K562 (cell line): ENCODE results near the gene SLC7A14. TPM values are rescaled to one million over a fixed set of nuclear protein-coding genes. Genes with fewer than 3 reads are reported as not detected.

Source experiments
- ATAC-seq: fragments of 200-7000 bp; cut with Tn5 transposase; 3 replicates; pipeline ENCODE4 v1.9.1; 2020; ENCODE audit warnings: moderate library complexity
- BruUV-seq: library from RNA; stranded (reverse); fragments of 400-500 nt; replicated peaks from 2 replicates; lab custom pipeline; 2021; lab: Mats Ljungman, UMichigan
- CTCF ChIA-PET: fragments of 300-600 bp; formaldehyde crosslinking; extraction: SDS; loops from one replicate; lab custom pipeline; 2021; ENCODE audit warnings: low intra/inter-chr PET ratio; lab: Yijun Ruan, JAX
- POLR2A ChIA-PET: fragments of 300-600, 350-650 bp; sonication (Branson Sonifier 250); formaldehyde crosslinking; extraction: SDS; loops from one replicate; lab custom pipeline; 2021; ENCODE audit warnings: antibody characterized with exemption, inconsistent platforms; lab: Yijun Ruan, JAX
- DNase-seq, 4 experiments: peaks; one replicate each; pipeline versions ENCODE4 v3.0.0 to v3.0.0-alpha.2; 2011 to 2018; ENCODE audit warnings: low spot score in 3 of 4, mixed read lengths in 3 of 4; ENCODE audit errors: extremely low read depth in 1 of 4
- FAIRE-seq: peaks from 2 replicates; lab custom pipeline; 2011; peaks lifted over from hg19 to GRCh38; lab: Jason Lieb, UNC
- H2AFZ ChIP-seq: 2 replicates; pipeline ENCODE4 v1.6.0; 2011; ENCODE audit warnings: low read depth, low read length, control low read depth, inconsistent platforms
- H3K27ac ChIP-seq: fragments of 200-600 bp; 3 replicates; pipeline ENCODE4 v1.8.0; 2011; ENCODE audit warnings: low read depth, mild to moderate bottlenecking, control low read depth, inconsistent platforms, low read length, moderate library complexity, mixed read lengths; ENCODE audit errors: extremely low read depth
- H3K27me3 ChIP-seq, 2 experiments: fragments of 300-600 bp in 1 of 2; 2 replicates in 1 of 2; 3 replicates in 1 of 2; pipeline versions ENCODE4 v1.6.0 to v1.8.0; 2011; ENCODE audit warnings: inconsistent platforms in 2 of 2, low read length in 2 of 2, mild to moderate bottlenecking in 1 of 2, mixed read lengths in 1 of 2, moderate library complexity in 1 of 2; ENCODE audit not compliant: control insufficient read depth in 2 of 2, insufficient read depth in 2 of 2
- H3K36me3 ChIP-seq: fragments of 300-600 bp; 3 replicates; pipeline ENCODE4 v1.8.0; 2011; ENCODE audit warnings: mild to moderate bottlenecking, low read length, inconsistent platforms; ENCODE audit not compliant: control insufficient read depth, insufficient read depth
- H3K4me1 ChIP-seq, 2 experiments: fragments of 200-600 bp in 1 of 2; replicated peaks in 1 of 2; 2 replicates in 1 of 2; 3 replicates in 1 of 2; pipeline versions ENCODE4 v1.5.1 to v1.8.0; 2011; ENCODE audit warnings: inconsistent platforms in 2 of 2, low read length in 2 of 2, mild to moderate bottlenecking in 1 of 2, mixed read lengths in 1 of 2, moderate library complexity in 1 of 2; ENCODE audit not compliant: control insufficient read depth in 2 of 2, insufficient read depth in 2 of 2
- H3K4me2 ChIP-seq: 2 replicates; pipeline ENCODE4 v1.6.1; 2011; ENCODE audit warnings: low read length, control low read depth, inconsistent platforms, mixed read lengths; ENCODE audit not compliant: insufficient read depth
- H3K4me3 ChIP-seq: fragments of 200-600 bp; sonication (generic), shearing (Covaris generic); 2 replicates; pipeline ENCODE4 v1.5.1; 2016; ENCODE audit warnings: control low read depth, inconsistent platforms
- H3K79me2 ChIP-seq: fragments of 200-600 bp; 3 replicates; pipeline ENCODE4 v1.8.0; 2011; ENCODE audit warnings: low read length, inconsistent platforms; ENCODE audit not compliant: control insufficient read depth, insufficient read depth
- H3K9ac ChIP-seq, 2 experiments: 2 replicates each; pipeline versions ENCODE4 v1.6.0 to v1.6.1; 2011; ENCODE audit warnings: low read depth in 2 of 2, low read length in 2 of 2, control low read depth in 1 of 2, inconsistent platforms in 1 of 2, mild to moderate bottlenecking in 1 of 2, mixed read lengths in 1 of 2; ENCODE audit not compliant: insufficient read depth in 1 of 2
- H3K9me1 ChIP-seq: one replicate; pipeline ENCODE4 v1.6.0; 2011; ENCODE audit warnings: inconsistent platforms, mild to moderate bottlenecking, low read length, moderate library complexity; ENCODE audit not compliant: control insufficient read depth, insufficient read depth
- H3K9me3 ChIP-seq: replicated peaks from 2 replicates; pipeline ENCODE4 v1.5.1; 2011; ENCODE audit warnings: low read depth, low read length, inconsistent platforms; ENCODE audit not compliant: control insufficient read depth, insufficient read depth
- H4K20me1 ChIP-seq: replicated peaks from 2 replicates; pipeline ENCODE4 v1.6.1; 2011; ENCODE audit warnings: low read length, inconsistent platforms, mixed read lengths; ENCODE audit not compliant: control insufficient read depth, insufficient read depth
- C11orf30 ChIP-seq: fragments of 450-650 bp; IDR thresholded peaks from 2 replicates; pipeline ENCODE4 v1.6.1; 2016; ENCODE audit warnings: low read depth, mild to moderate bottlenecking
- CEBPG ChIP-seq, 3 experiments: fragments of 200-800 bp in 1 of 3; sonication (Bioruptor generic) in 1 of 3; sonication (generic) in 1 of 3; formaldehyde crosslinking in 1 of 3; IDR thresholded peaks in 2 of 3; conservative IDR thresholded peaks in 1 of 3; 2 replicates each; pipeline versions ENCODE4 v1.6.1 to v1.8.0; 2016 to 2022; ENCODE audit warnings: missing compliant biosample characterization in 2 of 3, missing genetic modification characterization in 2 of 3, mild to moderate bottlenecking in 1 of 3, missing genetic modification reagents in 1 of 3
- EP300 ChIP-seq: IDR thresholded peaks from 2 replicates; pipeline ENCODE4 v1.6.1; 2012; ENCODE audit warnings: low read length, improper control_type of control experiment
- ESRRA ChIP-seq: fragments of 450-650 bp; IDR thresholded peaks from 2 replicates; pipeline ENCODE4 v1.6.1; 2014; ENCODE audit warnings: low read depth, mild to moderate bottlenecking, moderate library complexity, borderline replicate concordance
- GTF2B ChIP-seq: IDR thresholded peaks from 2 replicates; pipeline ENCODE4 v1.6.1; 2011; ENCODE audit not compliant: insufficient read length; ENCODE audit errors: extremely low read depth
- MYC ChIP-seq, 2 experiments: fragments of 250-450 bp in 1 of 2; sonication (Bioruptor Pico) in 1 of 2; IDR thresholded peaks; 2 replicates each; pipeline versions ENCODE4 v1.5.1 to v1.6.1; 2012 to 2021; ENCODE audit warnings: low read depth in 2 of 2, borderline replicate concordance in 1 of 2, improper control_type of control experiment in 1 of 2, low read length in 1 of 2, mild to moderate bottlenecking in 1 of 2, moderate library complexity in 1 of 2
- NBN ChIP-seq: fragments of 450-650 bp; IDR thresholded peaks from 2 replicates; pipeline ENCODE4 v1.6.1; 2016; ENCODE audit warnings: low read depth, mild to moderate bottlenecking
- NFE2 ChIP-seq: IDR thresholded peaks from 2 replicates; pipeline ENCODE4 v1.6.1; 2014; ENCODE audit warnings: antibody characterized with exemption, low read depth
- NONO ChIP-seq, 2 experiments: fragments of 200-400 bp in 1 of 2; fragments of 450-650 bp in 1 of 2; formaldehyde crosslinking in 1 of 2; IDR thresholded peaks; 2 replicates each; pipeline ENCODE4 v1.6.1; 2017; ENCODE audit warnings: low read depth in 2 of 2, mild to moderate bottlenecking in 2 of 2, moderate library complexity in 2 of 2, low read length in 1 of 2
- PHB2 ChIP-seq: fragments of 450-650 bp; IDR thresholded peaks from 2 replicates; pipeline ENCODE4 v1.6.1; 2017; ENCODE audit warnings: low read depth
- SREBF2 ChIP-seq: sonication (generic); formaldehyde crosslinking; IDR thresholded peaks from 2 replicates; pipeline ENCODE4 v1.4.0; 2020; ENCODE audit warnings: mild to moderate bottlenecking, missing genetic modification reagents
- TAF1 ChIP-seq: IDR thresholded peaks from 2 replicates; pipeline ENCODE4 v1.6.1; 2011; ENCODE audit warnings: mild to moderate bottlenecking, low read length, moderate library complexity; ENCODE audit not compliant: insufficient read depth, control insufficient read depth, severe bottlenecking; ENCODE audit errors: extremely low read depth
- TCF7 ChIP-seq: sonication (generic); IDR thresholded peaks from 2 replicates; pipeline ENCODE4 v1.6.1; 2016; ENCODE audit warnings: antibody characterized with exemption, borderline replicate concordance
- TEAD2 ChIP-seq: fragments of 450-650 bp; IDR thresholded peaks from 2 replicates; pipeline ENCODE4 v1.6.1; 2016; ENCODE audit warnings: missing genetic modification characterization, control low read depth, missing compliant biosample characterization
- TRIM28 ChIP-seq: fragments of 450-650 bp; IDR thresholded peaks from 2 replicates; pipeline ENCODE4 v1.6.1; 2017
- ZFP36 ChIP-seq: fragments of 150-350 bp; IDR thresholded peaks from 2 replicates; pipeline ENCODE4 v1.6.1; 2018; ENCODE audit warnings: low read length, low read depth; ENCODE audit not compliant: partially characterized antibody
- in situ Hi-C: fragments of 300-500 bp; cut with MboI; formaldehyde crosslinking; loops from 4 replicates; pipeline ENCODE4 v1.15.0; 2018; ENCODE audit warnings: inconsistent platforms, mixed read lengths
- intact Hi-C: fragments of 100-400 bp; cut with micrococcal nuclease; formaldehyde crosslinking; loops from 2 replicates; pipeline ENCODE4 v1.14.2; 2022
- polyA plus RNA-seq, 8 experiments: library from polyadenylated mRNA; depleted of rRNA in 4 of 8; stranded (reverse) in 5 of 8; unstranded in 3 of 8; fragments of >200 nt; fragmentation: Nextera tagmentation in 2 of 8; fragmentation: Illumina TruSeq in 1 of 8; extraction: Ambion mirVana in 2 of 8; extraction: Trizol in 1 of 8; gene quantifications; 2 replicates each; pipeline versions ENCODE4 v1.2.1 to v1.2.3, GENCODE V29; 2011 to 2014; ENCODE audit warnings: inconsistent platforms in 1 of 8, missing spikeins in 1 of 8
- total RNA-seq, 7 experiments: library from RNA; depleted of rRNA in 6 of 7; stranded (reverse); fragments of >200 nt in 6 of 7; fragmentation: Illumina TruSeq in 2 of 7; extraction: Trizol in 2 of 7; gene quantifications; 2 replicates each; pipeline versions ENCODE4 v1.2.1 to v1.2.3, GENCODE V29; 2011 to 2021; ENCODE audit warnings: low replicate concordance in 1 of 7
- TF ChIP-seq, protein P1 (sequence below): sonication (generic); formaldehyde crosslinking; IDR thresholded peaks from 2 replicates; pipeline ENCODE4 v1.8.0; 2022; ENCODE audit warnings: mild to moderate bottlenecking, missing genetic modification reagents
- TF ChIP-seq, protein P2 (sequence below): fragments of 450-650 bp; IDR thresholded peaks from 2 replicates; pipeline ENCODE4 v1.6.1; 2017; ENCODE audit warnings: mild to moderate bottlenecking, moderate library complexity

The SLC7A14 gene
- total and polyA plus RNA-seq, 9 of the 15 experiments (the other 6 are each of a cell fraction or from before 2014, with no cell fraction given), result not detected

DNA sequence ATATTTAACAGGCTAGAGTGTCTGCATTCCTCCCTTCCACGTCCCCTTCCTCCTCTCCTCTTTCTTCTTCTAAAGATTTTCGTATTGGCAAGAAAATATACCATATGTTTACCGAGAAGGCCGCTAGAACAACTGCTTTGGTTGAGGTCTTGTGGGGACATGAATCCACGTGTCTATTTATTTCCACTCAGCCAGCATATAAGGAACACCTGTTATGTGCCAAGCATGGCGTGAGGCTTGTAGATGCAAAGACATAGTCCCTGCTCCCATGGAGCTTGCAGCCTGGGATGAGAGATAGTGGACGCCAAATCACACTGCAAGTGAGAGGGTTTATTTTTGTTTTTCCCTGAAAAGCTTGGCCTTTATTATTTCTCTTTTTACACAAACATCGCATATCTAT, 57.1 kb downstream of the SLC7A14 start (continued):
- TF ChIP-seq CEBPG (CRISPR knock-in tag; IDR thresholded peaks at IDR 0.05) (no peak), CEBPG (tag; conservative IDR thresholded peaks at IDR 0.05 in 1 of 2, IDR thresholded peaks at IDR 0.05 in 1 of 2) (no peak)

DNA sequence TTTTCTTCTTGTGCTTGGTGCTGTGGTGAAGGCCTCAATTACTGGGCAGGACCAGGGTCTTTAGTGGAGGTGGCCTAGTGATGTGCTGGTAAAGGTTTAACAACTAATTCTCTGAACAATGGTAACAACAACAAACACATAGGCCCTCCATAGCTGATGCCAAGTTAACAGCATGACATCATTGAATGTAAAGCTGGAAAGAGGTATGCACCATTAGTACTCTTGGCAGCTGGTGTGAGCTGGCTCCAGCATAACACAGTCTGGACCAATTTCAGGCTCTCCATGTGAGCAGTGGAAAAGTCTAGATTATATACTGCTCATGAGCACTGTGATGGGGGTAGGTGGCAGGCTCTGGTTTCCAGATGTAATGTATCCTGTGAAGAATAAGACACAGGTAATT, 61.8 kb downstream of the SLC7A14 start:
- Histone ChIP-seq H3K9ac (no peak overlapping the region), H3K9me3 (no peaks in the 10 kb centered on the region), H3K27me3 (no peaks in the 10 kb centered on the region; a peak in 1 of 5 replicates), H3K79me2 (no peaks in the 10 kb centered on the region), H3K4me1 (peaks cover 0 to 19% of the 10 kb centered on the region in 2 experiments; a peak in 3 of 5 replicates), H3K27ac (no peak overlapping the region), H3K4me2 (no peak overlapping the region), H4K20me1 (no peaks in the 10 kb centered on the region), H3K9me1 (no peaks in the 10 kb centered on the region), H3K4me3 (no peak overlapping the region), H3K36me3 (no peaks in the 10 kb centered on the region), H2AFZ (no peak overlapping the region)
- ChIA-PET CTCF (no interaction called here), POLR2A (no interaction called here)
- ATAC-seq (no peak), DNase-seq (no peak), FAIRE-seq (no peak)
- in situ Hi-C loops (no loop called here), intact Hi-C loops (no loop called here)
- BruUV-seq, result no TSS peak
- TF ChIP-seq, protein P1, sequence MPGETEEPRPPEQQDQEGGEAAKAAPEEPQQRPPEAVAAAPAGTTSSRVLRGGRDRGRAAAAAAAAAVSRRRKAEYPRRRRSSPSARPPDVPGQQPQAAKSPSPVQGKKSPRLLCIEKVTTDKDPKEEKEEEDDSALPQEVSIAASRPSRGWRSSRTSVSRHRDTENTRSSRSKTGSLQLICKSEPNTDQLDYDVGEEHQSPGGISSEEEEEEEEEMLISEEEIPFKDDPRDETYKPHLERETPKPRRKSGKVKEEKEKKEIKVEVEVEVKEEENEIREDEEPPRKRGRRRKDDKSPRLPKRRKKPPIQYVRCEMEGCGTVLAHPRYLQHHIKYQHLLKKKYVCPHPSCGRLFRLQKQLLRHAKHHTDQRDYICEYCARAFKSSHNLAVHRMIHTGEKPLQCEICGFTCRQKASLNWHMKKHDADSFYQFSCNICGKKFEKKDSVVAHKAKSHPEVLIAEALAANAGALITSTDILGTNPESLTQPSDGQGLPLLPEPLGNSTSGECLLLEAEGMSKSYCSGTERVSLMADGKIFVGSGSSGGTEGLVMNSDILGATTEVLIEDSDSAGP (CRISPR knock-in tag), result no peak
- TF ChIP-seq TRIM28, result no peak
- TF ChIP-seq EP300, result no peak
- no peak for TF ChIP-seq GTF2B
- no peak for TF ChIP-seq TEAD2 (tag)
- TF ChIP-seq, protein P2, sequence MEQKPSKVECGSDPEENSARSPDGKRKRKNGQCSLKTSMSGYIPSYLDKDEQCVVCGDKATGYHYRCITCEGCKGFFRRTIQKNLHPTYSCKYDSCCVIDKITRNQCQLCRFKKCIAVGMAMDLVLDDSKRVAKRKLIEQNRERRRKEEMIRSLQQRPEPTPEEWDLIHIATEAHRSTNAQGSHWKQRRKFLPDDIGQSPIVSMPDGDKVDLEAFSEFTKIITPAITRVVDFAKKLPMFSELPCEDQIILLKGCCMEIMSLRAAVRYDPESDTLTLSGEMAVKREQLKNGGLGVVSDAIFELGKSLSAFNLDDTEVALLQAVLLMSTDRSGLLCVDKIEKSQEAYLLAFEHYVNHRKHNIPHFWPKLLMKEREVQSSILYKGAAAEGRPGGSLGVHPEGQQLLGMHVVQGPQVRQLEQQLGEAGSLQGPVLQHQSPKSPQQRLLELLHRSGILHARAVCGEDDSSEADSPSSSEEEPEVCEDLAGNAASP, result no peak
- no peak for TF ChIP-seq NBN
- TF ChIP-seq TCF7, result no peak
- no peak for TF ChIP-seq TAF1
- no peak for TF ChIP-seq PHB2
- TF ChIP-seq NFE2, result no peak
- no peak for TF ChIP-seq ESRRA
- TF ChIP-seq NONO (IDR thresholded peaks at IDR 0.05; ENCODE audit: low read depth in 2 of 2, low read length in 1 of 2), result no peak
- no peak for TF ChIP-seq SREBF2 (CRISPR knock-in tag)
- TF ChIP-seq C11orf30, result no peak
- TF ChIP-seq MYC (IDR thresholded peaks at IDR 0.05; ENCODE audit: low read depth, low read length), result no peak
- TF ChIP-seq MYC (CRISPR knock-in tag; IDR thresholded peaks at IDR 0.05; ENCODE audit: borderline replicate concordance, low read depth), result no peak
- TF ChIP-seq ZFP36, result no peak
